ENCODE measurements around the gene TRPC4. TPM values are rescaled to one million over a fixed set of nuclear protein-coding genes. Genes with fewer than 3 reads are reported as not detected.
A peak's percentile ranks its signal among the peaks of the same experiment; 100 is the strongest.

The TRPC4 gene
- total RNA-seq, 1 experiment from 2014 or later = 8.0 TPM

GRCh38 chr13:37918116-37918714 lies 48.6 kb upstream of the TRPC4 start (continued):
- TF ChIP-seq E2F1 (CRISPR knock-in tag; IDR thresholded peaks at IDR 0.05) = no peak
- TF ChIP-seq SOX15 (CRISPR knock-in tag; IDR thresholded peaks at IDR 0.05) = no peak
- TF ChIP-seq PRDM15 (CRISPR knock-in tag; IDR thresholded peaks at IDR 0.05) = no peak
- TF ChIP-seq CTCF (IDR thresholded peaks at IDR 0.05) = no peak
- no peak for TF ChIP-seq SMAD3 (CRISPR knock-in tag; IDR thresholded peaks at IDR 0.05; ENCODE audit: borderline replicate concordance)

GRCh38 chr13:37914781-37915391 lies 45.3 kb upstream of the TRPC4 start:
- Mint-ChIP-seq H3K36me3 (peaks cover 20% of the 10 kb centered on the region), H3K4me1 (peaks cover 68% of the 10 kb centered on the region), H3K27ac (peak overlapping the region; percentile 88), H3K9me3 (peaks cover 16% of the 10 kb centered on the region), H3K4me3 (peak overlapping the region; percentile 83), H3K27me3 (ENCODE audit: low read depth) (no peaks in the 10 kb centered on the region)
- POLR2A ChIA-PET = no interaction called here
- DNase-seq (ENCODE audit: low spot score) = no peak
- ATAC-seq = peak; percentile 84
- CTCF ChIA-PET = interaction anchor here (1.3 to 2.2 kb wide), 2 partner anchors 45 to 667 kb away, joined by 3 to 18 read pairs; partner anchors contain the start of gene TRPC4
- TF ChIP-seq FOXP4 (CRISPR knock-in tag; IDR thresholded peaks at IDR 0.05) = peak; percentile 53; the same call in 1 of the 2 replicates
- peak; percentile 92 for TF ChIP-seq ZSCAN18 (CRISPR knock-in tag; IDR thresholded peaks at IDR 0.05)
- peak; percentile 63; the same call in 1 of the 2 replicates for TF ChIP-seq ZNF423 (CRISPR knock-in tag; IDR thresholded peaks at IDR 0.05)
- TF ChIP-seq TEAD1 (CRISPR knock-in tag; IDR thresholded peaks at IDR 0.05) = peak; percentile 37; the same call in 1 of the 2 replicates
- TF ChIP-seq ETV6 (CRISPR knock-in tag; IDR thresholded peaks at IDR 0.05) = 0 out of 2 replicates have a peak, but pooled peaks have one; percentile 33
- TF ChIP-seq IRF1 (CRISPR knock-in tag; IDR thresholded peaks at IDR 0.05) = no peak
- peak; percentile 61; the same call in 1 of the 2 replicates for TF ChIP-seq MXD4 (CRISPR knock-in tag; IDR thresholded peaks at IDR 0.05; ENCODE audit: borderline replicate concordance)
- TF ChIP-seq ZNF219 (CRISPR knock-in tag; IDR thresholded peaks at IDR 0.05; ENCODE audit: borderline replicate concordance) = no peak
- TF ChIP-seq ATF2 (CRISPR knock-in tag; IDR thresholded peaks at IDR 0.05; ENCODE audit: borderline replicate concordance, low read depth) = no peak
- TF ChIP-seq ARID4B (CRISPR knock-in tag; IDR thresholded peaks at IDR 0.05; ENCODE audit: borderline replicate concordance) = no peak
- TF ChIP-seq TP53 (CRISPR knock-in tag; IDR thresholded peaks at IDR 0.05) = peak; percentile 53; the same call in 1 of the 2 replicates
- TF ChIP-seq SP1 (CRISPR knock-in tag; conservative IDR thresholded peaks at IDR 0.05) = peak; percentile 53

All from WTC11 (cell line).